ENCODE data around the gene STOML1.
A peak's percentile ranks its signal among the peaks of the same experiment; 100 is the strongest.
"Not testable (repeated sequence)": the region's sequence is repeated elsewhere in the genome, so short reads cannot be mapped to it uniquely, and the experiment has no call there.

Gene STOML1

DNA sequence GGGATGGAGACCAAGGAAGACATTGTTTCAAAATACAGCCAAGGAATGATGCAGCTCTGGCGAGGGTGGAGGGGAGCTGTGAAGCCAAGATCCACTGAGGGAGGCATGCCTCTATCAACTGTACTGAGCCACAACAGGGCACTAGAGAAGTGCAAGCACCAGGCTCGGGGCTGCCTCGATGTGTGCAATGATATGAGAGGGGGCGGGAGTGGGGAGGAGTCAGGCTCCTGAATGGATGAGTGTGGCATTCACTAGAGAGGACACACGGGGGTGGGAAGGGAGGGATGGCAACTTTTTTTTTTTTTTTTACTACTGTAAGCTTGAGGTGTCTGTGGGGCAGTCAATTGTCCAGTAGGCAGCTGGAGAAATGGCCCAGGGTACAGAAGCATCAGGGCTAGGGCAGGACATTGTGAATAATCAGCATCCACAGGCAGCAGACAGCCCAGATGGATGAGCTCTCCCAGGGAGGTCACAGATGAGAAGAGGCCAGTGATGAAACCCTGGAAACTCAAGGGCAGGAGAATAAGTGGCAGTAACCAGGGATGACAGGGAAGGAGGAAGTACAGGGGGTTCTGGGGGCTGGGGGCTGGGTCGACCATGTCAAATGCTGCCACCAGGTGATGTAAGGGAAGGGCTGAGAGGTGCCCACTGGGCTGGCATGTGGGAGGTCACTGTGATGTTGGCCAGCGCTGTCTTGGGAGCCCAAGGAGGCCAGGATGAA is 5.9 kb downstream of the STOML1 start:
- no peak for DNase-seq

DNA sequence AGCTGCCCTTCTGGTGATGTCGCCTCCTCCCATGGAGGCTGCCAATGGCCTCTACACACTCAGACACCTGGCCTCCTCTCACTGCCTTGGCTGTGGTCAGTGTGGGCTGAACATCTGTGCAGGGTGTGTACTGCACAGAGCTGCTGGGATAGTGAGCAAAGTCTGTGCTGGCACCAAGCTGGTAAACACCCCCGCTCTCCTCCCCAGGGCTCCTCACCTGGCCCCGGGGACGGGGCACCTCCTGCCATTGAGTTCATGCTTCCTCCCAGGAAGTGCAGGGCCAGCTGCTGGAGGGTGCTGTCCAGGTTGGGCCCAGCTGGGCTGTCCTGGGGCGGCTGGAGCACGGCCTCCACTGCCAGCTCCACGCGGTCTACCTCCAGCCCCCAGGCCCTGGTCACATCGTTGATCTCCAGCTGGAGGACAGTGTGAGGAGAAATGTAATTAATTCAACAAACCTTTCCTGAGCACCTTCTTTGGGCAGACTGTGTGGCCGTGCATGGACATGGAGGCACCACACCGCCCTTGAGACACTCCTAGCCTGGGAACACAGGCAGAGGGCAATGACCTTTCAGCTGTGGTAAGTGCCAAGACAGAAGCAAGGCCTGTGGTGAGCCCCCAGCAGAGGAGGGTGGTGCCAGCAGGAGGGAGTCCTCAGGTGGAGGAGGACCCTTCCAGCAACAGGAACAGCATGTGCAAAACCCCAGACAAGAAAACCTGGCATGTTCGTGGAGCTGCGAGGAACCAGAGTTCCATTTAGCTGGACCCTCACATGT is 6.8 kb downstream of the STOML1 start:
- no peak for DNase-seq

DNA sequence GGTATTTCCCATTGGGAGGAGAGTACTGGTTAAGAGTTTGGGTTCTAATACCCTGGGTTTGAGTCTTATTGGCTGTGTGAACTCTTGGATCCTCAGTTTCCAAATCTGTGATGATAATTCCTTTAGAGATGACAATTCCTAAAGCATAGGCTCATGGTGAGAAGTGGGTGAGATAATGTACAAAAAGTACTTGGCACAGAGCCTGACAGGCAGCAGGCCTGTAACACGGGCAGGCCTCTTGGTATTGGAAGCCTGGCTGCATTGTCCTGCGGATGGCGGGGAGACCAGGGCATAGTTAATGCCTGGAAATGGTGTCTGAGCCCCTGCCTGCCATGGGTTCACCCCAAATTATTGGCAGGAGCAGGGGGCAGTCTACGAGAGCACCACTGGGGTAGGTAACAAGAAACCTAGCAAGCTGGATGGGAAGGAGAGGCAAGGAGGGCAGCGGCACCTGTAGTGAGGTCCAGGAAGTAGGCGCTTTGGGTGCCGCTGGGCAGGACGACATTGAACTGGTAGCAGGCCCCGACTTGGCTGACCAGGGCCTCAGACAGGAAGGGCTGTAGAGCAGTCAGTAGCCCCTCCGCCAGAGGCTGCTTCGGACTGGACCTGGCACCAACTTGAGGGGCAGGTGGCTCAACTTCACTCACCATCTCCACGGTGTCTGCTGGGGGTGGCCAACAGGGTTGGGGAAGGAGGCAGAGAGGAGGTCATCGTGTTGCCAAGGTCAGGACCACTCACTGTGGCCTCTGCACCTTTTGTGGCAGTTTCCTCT is 7.7 kb downstream of the STOML1 start:
- DNase-seq = no peak

DNA sequence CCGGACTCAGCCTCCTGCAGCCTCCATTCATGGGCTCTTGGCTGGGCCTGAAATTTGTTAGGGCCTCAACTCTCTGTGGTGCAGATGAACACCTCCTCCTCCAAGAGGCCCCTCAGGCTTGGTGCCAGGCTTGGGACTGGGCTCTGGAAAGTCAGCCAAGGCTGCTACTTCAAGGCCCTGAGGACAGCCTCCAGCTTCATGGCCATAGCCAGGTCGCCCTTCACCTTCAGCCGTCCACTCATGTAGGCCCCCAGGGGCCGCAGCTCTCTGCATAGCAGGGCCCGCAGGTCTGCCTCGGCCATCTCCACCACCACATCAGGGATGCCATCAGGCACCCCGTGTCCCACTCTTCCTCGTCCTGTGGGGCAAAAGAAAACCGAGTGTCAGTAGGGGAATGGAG is 8.3 kb downstream of the STOML1 start:
- DNase-seq = no peak

DNA sequence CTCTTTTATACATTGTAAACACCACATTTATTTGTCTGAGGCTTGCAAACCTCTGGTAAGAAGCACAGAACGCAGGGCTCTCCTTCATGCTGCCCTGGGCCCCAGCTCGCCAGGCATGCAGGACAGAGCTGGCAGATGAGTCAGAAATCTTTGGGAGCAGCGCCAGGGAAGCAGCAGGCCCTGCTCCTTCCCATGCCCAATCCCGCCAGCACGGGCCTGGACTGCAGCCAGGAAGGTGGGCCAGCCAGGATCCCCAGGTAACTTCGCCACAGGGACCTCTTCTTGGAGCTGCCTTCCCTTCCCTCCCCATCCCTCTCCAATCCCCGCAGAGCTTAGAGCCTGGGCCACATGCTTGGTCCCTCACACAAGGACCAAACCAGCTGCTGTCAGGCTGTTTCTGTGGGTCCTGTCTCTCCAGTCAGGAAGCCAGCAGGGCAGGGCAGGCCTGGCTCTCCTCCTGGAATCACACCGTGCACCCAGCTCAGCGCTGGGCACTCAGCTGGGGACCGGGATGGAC is 8.8 kb downstream of the STOML1 start:
- DNase-seq = no peak

DNA sequence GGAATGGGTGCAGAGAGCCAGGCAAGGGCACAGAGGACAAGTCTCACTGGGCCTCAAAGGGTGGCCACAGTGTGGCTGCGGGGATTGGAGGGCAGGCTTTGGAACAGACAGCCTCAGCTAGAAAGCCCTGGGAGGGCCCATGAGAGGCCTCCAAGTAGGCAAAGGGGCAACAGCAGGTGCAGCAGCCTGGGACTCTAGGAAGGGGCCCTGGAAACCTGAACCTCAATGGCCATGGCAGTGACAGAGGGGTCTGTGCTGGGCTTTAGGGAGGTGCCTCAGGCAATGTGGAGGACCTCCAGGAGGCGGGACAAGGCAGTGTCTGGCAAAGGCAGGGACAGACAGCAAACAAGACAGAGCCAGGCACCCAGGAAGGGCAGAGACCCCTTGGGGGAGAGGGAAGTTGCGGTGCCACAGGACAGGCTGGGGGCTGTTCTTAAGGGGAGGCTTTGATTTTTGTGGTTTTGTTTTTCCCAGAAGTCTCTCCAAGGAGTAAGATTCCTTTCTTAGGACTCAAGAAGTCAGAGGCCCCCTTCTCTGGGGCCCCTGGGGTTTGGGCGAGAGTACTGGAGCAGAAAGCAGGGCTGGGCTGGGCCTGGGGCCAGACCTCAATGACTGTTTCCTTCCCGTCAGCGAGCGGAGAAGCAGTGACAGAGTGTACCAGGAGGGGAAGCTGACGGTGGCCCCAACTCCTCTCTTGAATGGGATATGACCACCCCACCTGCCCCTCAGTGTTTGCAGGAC is 9.7 kb downstream of the STOML1 start:
- DNase-seq = peak; percentile 46

DNA sequence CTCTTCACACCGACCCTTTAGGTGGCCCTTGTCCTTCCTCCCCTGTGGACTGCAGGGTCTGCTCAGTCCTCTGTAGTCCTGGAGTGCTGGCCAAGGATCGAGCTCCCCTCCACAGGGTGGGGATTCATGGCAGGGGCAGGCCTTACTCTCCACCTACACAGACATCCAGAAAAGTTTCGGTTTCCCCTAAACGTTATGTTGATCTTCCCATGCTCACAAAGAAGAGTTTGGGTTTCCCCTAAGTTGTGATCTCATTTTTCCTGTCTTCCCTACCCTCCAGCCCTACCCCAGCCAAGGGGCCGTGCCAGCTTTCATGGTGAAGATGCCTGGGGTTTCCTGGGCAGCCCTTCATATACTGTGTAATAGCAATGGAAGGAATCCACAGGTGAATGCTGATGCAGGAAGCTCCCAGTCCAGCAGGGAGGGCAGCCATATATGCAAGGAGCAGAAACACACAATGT is 10.3 kb downstream of the STOML1 start:
- DNase-seq = no peak

DNA sequence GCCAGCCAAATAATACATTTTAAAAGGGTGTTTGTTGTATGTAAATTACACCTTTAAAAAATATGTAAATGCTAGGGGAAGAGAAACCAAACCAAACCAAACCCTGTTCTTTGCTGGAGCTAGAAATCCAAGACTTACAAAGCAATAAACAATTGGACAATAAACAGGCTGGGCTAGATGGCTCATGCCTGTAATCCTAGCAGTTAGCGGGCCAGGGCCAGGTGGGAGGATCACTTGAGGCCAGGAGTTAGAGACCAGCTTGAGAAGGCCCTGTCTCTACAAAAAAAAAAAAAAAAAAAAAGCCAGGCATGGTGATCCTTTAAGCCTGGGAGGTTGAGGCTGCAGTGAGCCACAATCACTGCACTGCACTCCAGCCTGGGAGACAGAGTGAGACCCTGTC is 12.5 kb downstream of the STOML1 start:
- DNase-seq = no peak

DNA sequence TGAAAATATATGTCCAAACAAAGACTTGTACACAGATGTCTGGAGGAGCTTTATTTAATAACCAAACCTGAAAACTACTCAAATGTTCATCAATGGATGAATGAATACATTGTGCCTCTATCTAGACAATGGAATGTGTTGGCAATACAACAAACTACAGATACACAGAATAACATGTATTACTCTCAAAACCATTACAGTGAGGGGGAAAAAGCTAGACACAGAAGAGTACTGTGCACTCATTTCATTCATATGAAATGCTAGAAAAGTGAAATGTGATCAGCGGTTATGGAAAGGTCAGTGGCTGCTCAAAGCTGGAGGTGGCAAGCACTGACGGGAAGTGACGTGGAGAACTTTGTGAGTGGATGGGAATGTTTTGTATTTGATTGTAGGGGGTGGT is 13.2 kb downstream of the STOML1 start:
- DNase-seq = no peak

DNA sequence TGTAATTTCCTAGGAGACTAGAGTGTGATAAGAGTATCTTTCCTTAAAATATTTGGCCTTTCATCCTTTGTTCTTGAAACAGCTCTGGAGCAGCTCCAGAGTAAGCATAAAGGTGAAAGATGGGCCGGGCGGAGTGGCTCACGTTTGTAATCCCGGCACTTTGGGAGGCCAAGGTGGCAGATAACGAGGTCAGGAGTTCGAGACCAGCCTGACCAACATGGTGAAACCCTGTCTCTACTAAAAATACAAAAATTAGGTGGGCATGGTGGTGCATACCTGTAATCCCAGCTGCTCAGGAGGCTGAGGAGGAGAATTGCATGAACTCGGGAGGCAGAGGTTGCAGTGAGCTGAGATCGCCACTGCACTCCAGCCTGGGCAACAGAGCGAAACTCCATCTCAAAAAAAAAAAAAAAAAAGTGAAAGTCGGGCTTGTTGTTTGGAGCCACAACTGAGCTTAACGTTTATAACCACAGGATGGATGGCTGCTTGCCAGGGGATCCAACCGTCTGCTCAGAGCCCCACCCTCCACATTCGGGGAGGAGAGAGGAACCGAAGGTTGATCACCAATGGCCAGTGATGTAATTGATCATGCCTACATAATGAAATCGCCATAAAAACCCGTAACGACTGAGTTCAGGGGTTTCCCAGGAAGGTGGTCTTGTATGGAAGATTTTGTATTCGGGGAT is 16.5 kb downstream of the STOML1 start:
- DNase-seq = peak; percentile 75

DNA sequence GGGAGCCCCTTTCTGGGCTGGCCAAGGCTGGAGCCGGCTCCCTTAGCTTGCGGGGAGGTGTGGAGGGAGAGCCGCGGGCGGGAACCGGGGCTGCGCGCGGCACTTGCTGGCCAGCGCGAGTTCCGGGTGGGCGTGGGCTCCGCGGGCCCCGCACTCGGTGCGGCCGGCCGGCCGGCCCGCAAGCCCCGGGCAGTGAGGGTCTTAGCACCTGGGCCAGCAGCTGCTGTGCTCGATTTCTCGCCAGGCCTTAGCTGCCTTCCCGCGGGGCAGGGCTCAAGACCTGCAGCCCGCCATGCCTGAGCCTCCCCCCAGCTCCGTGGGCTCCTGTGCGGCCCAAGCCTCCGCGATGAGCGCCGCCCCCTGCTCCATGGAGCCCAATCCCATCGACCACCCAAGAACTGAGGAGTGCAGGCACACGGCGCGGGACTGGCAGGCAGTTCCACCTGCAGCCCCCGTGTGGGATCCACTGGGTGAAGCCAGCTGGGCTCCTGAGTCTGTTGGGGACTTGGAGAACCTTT is 18.4 kb downstream of the STOML1 start:
- not testable (repeated sequence) for DNase-seq

DNA sequence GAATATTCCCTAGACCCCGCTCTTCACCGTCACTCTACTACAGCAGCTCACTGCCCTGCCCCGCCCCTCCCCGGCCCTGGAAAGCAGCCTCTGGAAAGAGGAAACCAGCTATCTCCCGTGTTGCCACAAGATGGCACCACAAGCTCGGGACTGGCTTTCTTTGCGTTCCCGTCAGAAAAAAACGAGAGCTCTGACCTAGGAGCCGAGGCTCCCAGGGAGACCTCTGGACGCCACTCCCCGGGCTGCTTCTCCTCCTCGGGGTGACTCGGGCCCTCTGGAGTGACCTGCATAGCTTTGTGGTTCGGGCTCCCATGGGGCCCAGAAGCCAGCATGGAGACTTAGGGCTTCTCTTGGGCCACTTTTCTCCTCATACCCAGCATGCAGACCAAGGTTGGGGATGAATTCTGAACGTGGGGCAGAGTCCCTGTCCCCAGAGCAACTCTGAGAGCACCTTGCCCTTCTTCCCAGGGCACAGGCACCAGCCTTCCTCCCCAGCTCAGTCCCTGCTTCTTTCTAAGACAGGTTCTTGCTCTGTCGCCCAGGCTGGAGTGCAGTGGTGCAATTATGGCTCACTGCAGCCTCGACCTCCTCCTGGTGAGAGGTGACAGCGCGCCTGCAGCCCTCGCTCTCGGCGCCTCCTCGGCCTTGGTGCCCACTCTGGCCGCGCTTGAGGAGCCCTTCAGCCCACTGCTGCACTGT is 19.0 kb downstream of the STOML1 start:
- DNase-seq = peak; percentile 84

DNA sequence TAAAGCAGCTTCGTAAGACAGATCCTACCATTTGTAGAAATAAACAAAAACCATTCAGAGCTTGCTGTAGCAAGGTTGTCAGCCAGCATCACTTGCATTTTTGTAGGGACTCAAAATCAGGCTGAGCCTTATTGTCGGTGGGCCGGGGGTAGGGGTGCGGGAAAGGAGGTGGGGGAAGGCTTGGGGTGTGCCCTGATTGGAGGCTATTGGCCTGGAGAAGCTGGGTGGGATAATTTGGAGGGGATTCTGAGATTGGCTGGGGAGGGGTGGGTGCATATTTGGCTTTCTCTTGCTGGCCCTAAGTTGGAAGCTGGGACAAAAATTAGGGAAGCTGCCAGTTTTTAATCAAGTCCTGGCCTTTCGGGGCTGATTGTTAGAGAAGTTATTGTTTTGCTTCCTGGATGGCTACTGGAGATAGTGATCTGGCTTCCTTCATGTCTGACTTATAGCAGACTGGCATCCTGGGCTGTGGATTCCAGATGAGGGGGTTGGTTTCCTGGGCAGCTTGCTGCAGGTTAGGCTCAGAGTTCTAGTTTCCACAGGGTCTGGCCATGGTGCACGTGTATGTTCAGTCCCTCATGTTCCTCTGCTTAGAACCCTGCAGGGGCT is 22.8 kb downstream of the STOML1 start:
- no peak for DNase-seq

DNA sequence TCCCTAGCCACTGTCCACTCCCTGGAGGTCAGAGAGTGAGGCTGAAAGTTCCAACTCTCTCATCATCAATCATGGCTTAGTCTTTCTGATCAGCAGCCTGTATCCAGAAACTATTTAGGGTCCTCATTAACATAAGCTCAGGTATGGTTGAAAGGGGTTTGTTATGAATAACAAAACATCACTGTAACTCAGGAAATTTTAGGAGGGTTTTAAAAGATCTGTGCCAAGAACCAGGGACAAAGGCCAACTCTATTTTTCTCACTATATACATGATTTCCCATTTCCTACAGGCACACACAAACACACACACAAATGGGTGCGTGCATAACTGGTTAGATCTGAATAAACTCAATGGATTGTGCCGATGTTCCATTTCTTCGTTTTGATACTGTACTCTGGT is 23.6 kb downstream of the STOML1 start:
- no peak for DNase-seq

DNA sequence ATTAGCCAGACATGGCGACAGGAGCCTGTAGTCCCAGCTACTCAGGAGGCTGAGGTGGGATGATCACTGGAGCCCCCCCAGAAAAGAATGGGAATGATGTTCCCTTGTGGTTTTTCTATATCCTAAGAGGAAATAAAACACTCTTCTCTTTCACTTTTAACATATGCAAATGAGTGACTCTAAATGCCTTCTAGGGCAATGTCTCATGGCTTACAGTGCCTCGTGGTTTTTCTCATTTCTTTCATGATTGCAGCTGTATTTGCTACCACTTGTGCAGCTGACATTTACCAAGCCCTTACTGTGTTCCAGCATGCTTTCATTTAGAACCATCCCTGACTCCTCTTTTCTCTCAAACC is 26.4 kb downstream of the STOML1 start:
- DNase-seq = peak; percentile 39

DNA sequence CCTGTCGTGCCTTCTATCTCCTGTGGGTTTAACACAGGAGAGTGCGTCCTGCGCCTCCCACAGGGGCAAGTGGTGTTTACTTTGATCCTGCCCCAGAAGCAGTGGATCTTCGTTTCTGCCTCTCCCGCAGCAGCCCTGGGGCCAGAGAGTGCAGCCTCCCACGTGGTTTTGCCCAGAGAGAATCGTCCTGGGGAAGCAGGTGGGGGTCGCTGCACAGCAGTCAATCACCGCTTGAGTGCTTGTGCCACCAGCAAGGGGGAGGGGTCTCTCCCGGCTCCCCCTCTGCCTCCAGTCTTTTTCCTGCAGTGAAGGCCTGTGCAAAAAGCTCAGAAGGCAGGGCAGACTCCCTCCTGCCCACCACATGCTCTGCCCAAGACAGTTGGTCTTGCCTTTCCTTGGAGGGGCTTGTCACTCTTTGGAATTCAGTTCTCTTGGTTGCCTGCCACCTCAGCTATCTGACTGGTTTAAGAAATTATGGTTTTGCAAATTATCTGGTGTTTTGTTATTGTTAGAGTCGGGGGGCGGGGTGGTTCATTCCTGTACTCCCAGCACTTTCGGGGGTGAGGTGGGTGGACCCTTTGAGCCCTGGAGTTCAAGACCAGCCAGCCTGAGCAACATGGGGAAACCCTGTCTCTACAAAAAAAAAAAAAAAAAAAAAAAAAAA is 26.9 kb downstream of the STOML1 start:
- peak; percentile 10 for DNase-seq

DNA sequence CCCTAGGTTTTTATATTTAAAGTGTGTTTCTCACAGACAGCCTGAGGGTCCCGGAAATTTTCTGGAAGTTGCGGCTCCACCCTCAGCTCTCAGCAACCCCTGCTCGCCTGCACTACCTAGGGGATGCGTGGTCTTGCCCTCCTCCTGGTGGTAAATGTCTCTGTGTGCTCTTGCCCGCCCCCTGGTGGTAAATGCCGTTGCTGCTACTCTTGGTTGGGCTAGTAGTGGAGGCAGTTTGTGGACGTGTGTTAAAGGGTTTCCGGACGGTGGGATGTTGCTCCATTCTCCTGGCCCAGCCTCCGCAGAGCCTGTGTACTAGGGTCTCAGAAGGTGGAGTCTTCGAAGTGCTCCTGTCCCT is 27.4 kb downstream of the STOML1 start:
- DNase-seq = peak; percentile 91

DNA sequence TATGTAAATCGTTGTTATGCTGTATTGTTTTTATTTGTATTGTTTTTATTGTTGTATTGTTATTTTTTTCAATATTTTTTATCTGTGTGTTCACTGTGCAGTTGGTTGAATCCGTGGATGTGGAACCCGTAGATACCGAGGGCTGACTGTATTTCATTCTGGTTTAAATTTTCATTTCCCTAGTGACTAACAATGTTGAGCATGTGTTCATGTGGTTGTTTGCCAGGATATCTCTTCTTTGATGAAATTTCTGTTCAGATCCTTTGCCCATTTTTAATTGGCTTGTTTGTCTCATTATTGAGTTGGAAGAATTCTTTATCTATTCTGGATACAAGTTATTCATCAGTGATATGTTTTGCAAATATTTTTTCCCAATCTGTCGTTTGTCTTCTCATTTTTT is 29.7 kb downstream of the STOML1 start:
- DNase-seq = no peak

DNA sequence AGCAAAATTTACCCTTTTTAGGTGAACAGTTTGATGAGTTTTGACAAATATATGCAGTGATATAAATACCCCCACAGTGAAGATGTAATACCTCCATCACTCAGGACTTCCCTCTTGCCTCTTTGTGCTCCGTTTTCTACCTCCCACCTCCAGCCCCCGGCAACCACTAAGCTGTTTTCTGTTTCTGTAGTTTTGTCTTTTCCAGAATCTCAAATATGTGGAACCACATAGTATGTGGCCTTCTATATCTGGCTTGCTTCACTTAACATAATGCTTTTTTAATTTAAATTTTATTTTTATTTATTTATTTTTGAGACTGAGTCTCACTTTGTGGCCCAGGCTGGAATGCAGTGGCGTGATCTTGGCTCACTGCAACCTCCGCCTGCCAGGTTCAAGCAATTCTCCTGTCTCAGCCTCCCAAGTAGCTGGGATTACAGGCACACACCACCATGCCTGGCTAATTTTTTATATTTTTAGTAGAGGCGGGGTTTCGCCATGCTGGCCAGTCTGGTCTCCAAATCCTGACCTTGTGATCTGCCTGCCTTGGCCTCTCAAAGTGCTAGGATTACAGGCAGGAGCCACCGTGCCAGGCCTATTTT is 31.5 kb downstream of the STOML1 start:
- not testable (repeated sequence) for DNase-seq

DNA sequence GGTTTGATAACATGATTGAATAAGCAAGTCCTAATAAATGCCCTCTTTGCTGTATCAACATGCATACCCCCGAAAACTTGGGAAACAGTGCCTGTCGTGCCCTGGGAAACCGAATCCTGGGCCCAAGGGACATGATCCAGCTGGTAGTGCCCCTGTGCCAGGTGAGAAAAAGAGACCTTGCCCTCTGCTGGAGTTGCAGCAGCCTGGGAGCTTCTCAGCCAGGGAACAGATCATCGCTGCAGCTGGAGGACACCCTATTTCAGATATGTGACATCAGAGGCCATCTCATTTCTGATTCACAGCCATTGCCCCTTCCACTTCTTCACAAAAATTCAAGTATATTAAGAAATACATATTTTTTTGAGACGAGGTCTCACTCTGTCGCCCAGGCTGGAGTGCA is 32.3 kb downstream of the STOML1 start:
- no peak for DNase-seq
